ENCODE results near the gene ADAT1.

The ADAT1 gene

DNA sequence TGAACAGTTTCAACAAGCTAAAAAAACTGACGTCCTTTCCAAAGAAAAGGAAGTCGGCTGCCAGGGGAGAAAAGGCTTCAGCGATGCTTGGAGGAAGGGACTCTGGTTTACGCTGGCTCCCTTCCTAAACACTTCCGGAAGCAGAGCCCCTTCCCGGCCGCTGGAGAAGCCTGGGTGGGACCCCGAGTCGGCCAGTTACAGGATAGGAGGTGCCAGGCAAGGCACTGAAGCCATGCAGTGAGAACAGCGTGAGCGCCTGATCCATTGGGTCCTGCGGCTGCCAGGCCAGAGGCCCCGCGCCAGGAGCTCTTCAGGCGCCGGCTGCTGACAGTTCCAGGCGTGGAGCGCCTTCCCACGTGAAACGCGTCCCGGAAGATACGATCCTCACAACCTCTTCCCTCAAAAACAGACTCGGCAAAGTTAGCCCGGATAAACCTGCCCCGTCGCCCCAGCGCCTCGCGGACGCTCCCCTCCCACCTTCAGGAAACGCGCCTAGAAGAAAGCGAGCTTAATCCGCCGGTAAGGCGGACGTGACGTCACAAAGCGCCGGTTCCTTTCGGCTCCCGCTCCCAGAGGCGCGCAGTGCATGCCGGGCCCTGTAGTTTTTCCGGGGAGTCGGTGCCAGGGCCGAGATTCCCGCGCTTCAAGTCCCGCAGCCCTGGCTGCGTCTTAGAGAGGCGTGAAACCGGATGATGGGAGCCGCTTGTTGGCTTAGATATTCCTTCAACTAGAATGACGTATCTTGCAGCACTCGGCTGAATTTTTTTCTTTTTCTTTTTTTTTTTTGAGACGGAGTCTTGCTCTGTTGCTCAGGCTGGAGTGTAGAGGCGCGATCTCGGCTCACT, at the start of gene ADAT1:
ADAT1 (minus strand) TSS at position 521 of the 845 bp plus-strand sequence. CDS start 2,482 bp downstream, outside the sequence.
- DNase-seq, result peak; percentile 91

DNA sequence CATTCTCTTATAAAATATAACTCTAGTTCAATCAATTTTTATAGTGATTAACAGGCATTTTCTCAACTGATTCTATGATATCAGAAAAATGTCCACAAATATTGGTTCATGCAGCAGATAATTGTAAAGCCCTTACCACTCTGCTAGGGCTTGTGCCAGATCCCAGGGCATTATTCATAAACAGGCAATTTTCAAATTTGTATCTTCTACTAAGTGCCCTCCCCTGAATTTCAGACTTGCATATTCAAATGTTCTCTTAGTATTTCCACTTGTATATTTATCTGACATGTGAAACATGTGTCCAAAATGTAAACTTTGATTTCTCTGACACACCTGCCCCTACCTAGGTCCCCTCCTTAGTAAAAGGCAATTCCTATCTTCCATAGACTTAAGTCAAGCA, 44.4 kb upstream of the ADAT1 start:
- no peak for DNase-seq

GRCh38 chr16:75660726-75661302, 37.7 kb upstream of the ADAT1 start:
- no peak for DNase-seq

GRCh38 chr16:75660321-75660720, 37.2 kb upstream of the ADAT1 start:
- DNase-seq, result no peak

DNA sequence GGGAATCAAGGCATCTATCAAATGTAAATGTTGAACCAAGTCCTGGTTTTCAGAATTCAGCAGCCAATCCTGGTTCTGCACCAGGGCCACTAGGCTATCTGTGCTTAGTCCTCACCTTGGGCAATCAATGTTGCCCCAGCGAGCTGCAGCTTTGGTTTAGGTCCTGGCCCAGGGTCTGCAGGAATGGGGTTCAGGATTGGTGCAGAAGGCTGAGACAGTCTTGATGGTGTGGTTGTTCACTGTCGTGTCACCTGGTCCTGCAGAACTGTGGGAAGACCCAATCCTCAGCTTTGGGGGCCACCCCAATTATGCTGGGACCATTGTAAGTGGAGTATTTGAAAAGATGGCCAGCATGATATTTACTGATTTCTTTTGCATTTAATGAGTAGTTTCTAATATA, 35.1 kb upstream of the ADAT1 start:
- DNase-seq, result no peak

DNA sequence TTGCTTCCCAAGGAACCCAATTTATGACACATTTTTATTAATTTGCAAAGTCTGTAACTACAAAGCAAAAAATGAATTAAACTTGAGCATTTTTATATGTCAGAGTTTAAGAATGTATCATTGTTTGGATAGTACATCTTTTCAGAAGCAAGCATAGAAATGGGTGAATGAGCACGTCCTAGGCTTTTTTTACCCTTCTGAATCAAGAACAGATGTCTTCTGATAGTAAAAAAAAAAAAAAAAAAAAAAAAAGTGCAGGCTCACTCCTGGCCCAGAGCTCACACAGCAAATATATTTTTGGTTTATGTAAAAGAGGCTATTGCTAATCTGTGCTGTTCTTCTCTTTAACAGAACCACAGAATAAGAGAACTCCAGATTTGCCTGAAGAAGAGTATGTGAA, 30.8 kb upstream of the ADAT1 start:
- no peak for DNase-seq

- DNase-seq, result peak; percentile 58
Measured at GRCh38 chr16:75648265-75649076, 25.4 kb upstream of the ADAT1 start.

DNA sequence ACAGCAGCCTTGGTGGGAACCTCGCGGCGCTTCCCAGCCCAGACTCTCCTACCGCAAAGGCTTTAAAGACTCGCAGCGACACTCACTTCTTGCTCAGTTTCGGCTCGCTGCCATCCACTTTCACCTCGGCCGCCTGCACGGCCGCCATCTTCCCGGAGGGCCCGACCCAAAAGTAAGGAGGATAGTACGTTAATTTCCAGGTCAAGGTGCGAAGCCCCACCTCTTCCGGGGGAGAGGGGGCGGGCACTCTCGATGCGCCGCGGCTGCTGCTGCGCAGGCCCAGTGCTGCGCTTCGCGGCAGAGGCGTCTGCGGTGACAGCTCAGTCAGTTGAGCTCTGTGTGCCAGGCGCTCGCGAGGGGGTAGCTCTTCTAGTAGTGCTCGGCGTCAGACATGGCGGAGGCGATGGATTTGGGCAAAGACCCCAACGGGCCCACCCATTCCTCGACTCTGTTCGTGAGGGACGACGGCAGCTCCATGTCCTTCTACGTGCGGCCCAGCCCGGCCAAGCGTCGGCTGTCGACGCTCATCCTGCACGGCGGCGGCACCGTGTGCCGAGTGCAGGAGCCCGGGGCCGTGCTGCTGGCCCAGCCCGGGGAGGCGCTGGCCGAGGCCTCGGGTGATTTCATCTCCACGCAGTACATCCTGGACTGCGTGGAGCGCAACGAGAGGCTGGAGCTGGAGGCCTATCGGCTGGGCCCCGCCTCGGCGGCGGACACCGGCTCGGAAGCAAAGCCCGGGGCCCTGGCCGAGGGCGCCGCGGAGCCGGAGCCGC, 24.6 kb upstream of the ADAT1 start, which contains the start of the genes KARS1 and TERF2IP:
KARS1 (minus strand) TSS at position 174 of the 773 bp plus-strand sequence; CDS start at position 148, 26 bp downstream.
TERF2IP (plus strand) TSS at position 282 of the 773 bp plus-strand sequence; CDS start at position 392, 110 bp downstream.
- DNase-seq, result peak; percentile 90

DNA sequence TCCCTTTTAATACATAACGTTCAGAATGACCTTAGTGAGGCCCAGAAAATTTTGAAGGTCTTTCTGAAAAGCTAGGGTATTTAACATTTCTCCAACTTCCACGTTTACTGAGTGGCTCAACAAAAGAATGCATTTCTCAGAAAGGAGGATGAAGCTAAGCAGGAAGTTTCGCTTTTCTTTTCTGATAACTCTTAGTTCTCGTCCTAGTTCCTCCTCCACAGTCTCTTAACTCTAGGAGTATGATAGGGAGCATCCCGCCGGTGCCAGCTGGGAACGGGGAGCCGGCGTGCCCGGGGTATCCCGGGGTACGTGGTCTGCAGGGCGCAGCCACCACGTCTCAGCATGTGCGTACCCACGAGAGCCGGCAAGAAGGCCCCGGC, 24.0 kb upstream of the ADAT1 start:
- no peak for DNase-seq

GRCh38 chr16:75644240-75645012, 21.3 kb upstream of the ADAT1 start:
- no peak for DNase-seq

DNA sequence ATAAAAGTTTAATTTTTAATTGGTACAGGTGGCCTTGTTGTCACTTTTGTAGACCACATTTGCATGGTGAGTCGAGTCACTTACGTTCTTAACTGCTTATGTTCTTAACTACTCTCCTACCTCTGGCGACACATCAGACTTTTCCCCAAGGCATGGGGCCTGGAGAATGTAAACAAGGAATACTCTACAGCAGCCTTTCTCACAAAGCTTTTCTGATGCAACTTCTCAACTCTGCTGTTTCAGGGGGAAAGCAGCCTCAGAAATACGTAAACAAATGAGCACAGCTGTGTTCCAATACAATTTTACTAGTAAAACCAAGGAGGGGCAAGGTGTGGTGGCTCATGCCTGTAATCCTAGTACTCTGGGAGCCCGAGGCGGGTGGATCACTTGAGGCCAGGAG, 17.5 kb upstream of the ADAT1 start:
- no peak for DNase-seq

- no peak for DNase-seq
Measured at GRCh38 chr16:75635036-75635435, 12.0 kb upstream of the ADAT1 start.

DNA sequence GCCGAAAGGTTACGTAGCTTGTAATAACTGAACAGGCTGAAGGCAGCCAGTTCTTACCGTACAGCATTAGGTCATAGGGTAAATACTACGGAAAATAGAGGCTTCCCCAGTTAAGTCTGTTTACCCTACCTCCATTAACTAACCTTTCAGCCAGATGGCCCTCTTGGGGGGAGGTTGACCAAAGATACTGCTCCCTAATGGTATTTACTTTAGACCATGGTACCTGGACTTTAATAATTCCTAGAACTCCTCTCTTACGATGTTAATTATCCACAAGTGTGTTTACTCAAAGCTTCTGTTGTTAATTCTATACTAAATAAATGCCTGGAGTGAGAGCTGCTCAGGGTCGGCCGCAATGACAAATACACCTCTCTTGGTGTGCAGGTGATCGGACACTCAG, 9.8 kb upstream of the ADAT1 start:
- no peak for DNase-seq

DNA sequence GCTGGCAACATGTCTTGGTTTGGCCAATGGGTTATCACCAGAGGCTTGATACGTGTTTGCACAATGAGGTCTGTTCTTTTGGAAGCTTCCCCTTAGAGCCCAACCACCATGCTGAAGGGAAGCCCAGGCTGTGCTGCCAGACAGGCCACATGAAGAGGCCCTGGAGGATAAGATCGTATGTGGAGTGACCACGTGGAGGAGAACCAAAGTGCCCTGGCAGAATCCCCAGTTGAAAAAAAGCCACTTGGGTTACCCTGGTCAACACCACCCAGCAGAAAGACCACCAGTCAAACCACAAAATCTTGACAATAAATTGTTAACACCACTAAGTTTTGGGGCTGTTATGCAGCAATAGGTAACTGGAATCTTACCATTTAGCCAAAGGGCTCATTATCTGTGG, 7.0 kb upstream of the ADAT1 start:
- DNase-seq, result no peak

DNA sequence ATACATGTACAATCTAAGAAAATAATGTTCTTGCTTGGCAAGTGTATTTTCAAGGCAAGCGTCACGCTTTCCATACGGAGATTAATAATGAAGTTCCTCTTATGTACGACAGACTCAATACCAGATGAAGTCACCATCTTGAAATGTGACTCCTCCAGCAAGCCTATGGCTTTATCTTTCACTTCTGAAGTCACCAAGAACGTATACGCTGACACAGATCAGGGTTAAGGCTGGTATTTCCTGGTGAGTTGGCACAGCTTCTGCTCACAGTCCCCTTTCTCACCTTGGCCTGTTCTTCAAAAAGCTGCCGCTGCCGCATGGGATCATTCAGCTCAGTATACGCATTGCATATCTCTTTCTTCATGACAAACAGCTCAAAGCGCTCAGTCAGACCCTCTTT, 6.1 kb upstream of the ADAT1 start:
- no peak for DNase-seq

GRCh38 chr16:75628351-75628750, 5.3 kb upstream of the ADAT1 start:
- no peak for DNase-seq

GRCh38 chr16:75627851-75628250, 4.8 kb upstream of the ADAT1 start:
- no peak for DNase-seq

DNA sequence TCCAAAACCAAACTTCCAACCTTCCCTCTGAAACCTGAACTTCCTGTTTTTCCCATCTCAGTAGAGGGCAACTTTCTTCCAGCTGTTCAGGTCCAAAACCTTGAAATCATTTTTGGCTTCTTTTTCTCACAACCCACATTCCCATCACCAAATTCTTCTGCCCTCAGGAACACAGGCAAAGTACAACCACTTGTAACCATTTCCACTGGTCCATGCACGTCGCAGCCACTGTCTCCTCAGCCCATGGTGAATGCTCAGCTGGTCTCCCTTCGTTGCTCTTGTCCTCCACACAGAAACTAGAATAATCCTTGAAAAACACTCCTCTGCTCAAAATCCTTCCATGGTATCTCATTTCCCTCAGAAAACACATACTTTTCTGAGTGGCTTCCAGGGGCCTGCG, 3.7 kb upstream of the ADAT1 start:
- no peak for DNase-seq

DNA sequence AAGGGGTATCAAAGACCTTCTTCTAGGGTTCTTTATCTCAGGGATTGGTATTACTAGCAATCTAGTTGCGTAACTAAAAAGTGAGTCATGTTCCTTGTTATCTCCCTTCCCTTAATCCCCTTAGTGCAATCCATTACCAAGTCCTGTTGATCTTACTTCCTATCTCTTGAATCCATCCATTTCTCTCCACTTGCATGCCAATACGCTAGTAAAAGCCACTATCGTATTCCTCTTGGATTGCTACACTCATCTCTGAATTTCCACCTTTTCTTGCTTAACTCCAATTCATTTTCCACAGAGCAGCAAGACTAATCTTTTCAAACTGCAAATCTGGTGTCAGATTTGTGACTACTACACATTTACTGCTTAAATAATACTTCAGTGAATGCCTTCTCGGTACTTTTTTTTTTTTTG, 1.8 kb upstream of the ADAT1 start:
- DNase-seq, result no peak

DNA sequence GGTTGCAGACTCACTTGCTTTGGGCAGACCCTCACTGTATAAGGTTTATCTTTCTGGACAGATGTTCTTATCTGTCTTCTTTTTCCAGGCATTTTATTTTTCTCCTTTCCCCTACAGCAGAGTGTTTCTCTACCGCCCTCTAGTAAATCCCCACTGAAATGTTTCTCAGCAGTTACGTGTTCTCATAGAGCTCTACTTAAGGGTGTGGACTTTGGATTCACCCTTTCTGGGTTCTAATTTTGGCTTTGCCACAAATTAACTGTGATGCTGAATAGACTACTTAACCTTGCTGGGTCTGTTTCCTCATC, 2.0 kb downstream of the ADAT1 start:
- DNase-seq, result no peak

DNA sequence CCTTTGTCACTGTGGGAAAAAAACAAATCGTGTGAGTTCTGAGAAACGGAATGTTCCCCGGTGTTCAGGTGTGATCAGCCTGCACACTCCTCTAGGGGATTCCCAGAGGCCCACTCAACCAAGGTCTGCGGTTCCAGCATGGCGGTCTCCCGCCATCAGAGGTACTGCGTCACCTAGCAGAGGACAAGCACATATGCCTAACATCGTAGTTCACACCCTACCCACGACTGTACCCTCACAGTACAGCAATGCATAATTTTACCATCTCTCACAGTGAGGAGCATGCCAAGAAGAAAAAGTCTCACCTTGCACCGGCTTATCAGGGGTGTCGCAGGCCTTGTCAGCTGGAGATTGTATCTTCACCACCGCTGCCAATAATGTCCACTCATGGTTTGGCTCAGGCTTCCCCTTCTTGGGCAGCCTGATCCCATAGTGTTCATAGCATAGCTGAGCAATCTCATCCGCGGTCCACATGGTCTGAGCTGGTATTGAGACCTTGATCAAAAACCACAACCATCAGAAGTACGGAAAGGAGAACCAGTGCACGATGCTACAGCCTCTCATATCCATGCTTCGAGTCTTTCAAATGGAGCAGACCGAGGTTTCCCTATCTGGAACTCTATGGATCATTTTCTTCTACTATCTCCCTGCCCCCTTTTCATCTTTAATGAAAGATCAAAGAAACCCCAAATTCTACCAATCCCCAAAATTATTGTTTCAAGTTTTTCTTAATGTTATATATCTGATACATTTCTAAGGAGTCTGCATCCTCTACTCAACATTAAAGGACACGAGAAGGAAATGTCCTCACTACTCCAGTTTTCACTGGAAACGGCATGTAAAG, 2.5 kb downstream of the ADAT1 start:
- DNase-seq, result no peak

All from KG1 (cell line).